Measurements from ENCODE around the gene CHD1L.
"Not testable (repeated sequence)": the region's sequence is repeated elsewhere in the genome, so short reads cannot be mapped to it uniquely, and the experiment has no call there.

CHD1L gene

GRCh38 chr1:147233903-147234302 lies 8.6 kb upstream of the CHD1L start:
- not testable (repeated sequence) for DNase-seq (ENCODE audit: low spot score)

GRCh38 chr1:147235822-147236221 lies 6.7 kb upstream of the CHD1L start:
- DNase-seq (ENCODE audit: low spot score) = no peak

- DNase-seq (ENCODE audit: low spot score) = no peak
Observed at GRCh38 chr1:147236448-147236847, 6.0 kb upstream of the CHD1L start.

- no peak for DNase-seq (ENCODE audit: low spot score)
Observed at GRCh38 chr1:147236959-147237791, 5.3 kb upstream of the CHD1L start.

- DNase-seq (ENCODE audit: low spot score) = no peak
Observed at GRCh38 chr1:147238053-147238902, 4.2 kb upstream of the CHD1L start.

- no peak for DNase-seq (ENCODE audit: low spot score)
Observed at GRCh38 chr1:147238925-147239820, 3.3 kb upstream of the CHD1L start.

GRCh38 chr1:147240131-147240721 lies 2.3 kb upstream of the CHD1L start:
- not testable (repeated sequence) for DNase-seq (ENCODE audit: low spot score)

- DNase-seq (ENCODE audit: low spot score) = no peak
Observed at GRCh38 chr1:147241934-147242448, 493 bp upstream of the CHD1L start.

GRCh38 chr1:147243228-147243685 lies 773 bp downstream of the CHD1L start:
- DNase-seq (ENCODE audit: low spot score) = no peak

GRCh38 chr1:147243841-147244240 lies 1.4 kb downstream of the CHD1L start:
- DNase-seq (ENCODE audit: low spot score) = peak; percentile 48

- no peak for DNase-seq (ENCODE audit: low spot score)
Observed at GRCh38 chr1:147245129-147245528, 2.6 kb downstream of the CHD1L start.

- no peak for DNase-seq (ENCODE audit: low spot score)
Observed at GRCh38 chr1:147245586-147246021, 3.1 kb downstream of the CHD1L start.

GRCh38 chr1:147246044-147246690 lies 3.7 kb downstream of the CHD1L start:
- no peak for DNase-seq (ENCODE audit: low spot score)

GRCh38 chr1:147246910-147247655 lies 4.6 kb downstream of the CHD1L start:
- DNase-seq (ENCODE audit: low spot score) = peak; percentile 26

- DNase-seq (ENCODE audit: low spot score) = no peak
Observed at GRCh38 chr1:147247656-147248238, 5.3 kb downstream of the CHD1L start.

- no peak for DNase-seq (ENCODE audit: low spot score)
Observed at GRCh38 chr1:147252540-147252939, 10.1 kb downstream of the CHD1L start.

- no peak for DNase-seq (ENCODE audit: low spot score)
Observed at GRCh38 chr1:147260956-147261355, 18.5 kb downstream of the CHD1L start.

- DNase-seq (ENCODE audit: low spot score) = no peak
Observed at GRCh38 chr1:147264158-147264768, 21.8 kb downstream of the CHD1L start.

- DNase-seq (ENCODE audit: low spot score) = no peak
Observed at GRCh38 chr1:147266381-147266780, 23.9 kb downstream of the CHD1L start.

Measured in NAMALWA (cell line).